ENCODE measurements around the gene OR5M10. TPM values are rescaled to one million over a fixed set of nuclear protein-coding genes. Genes with fewer than 3 reads are reported as not detected.
"Not testable (repeated sequence)": the region's sequence is repeated elsewhere in the genome, so short reads cannot be mapped to it uniquely, and the experiment has no call there.

OR5M10 gene
- total RNA-seq (2014; rRNA removed; shearing (Covaris generic)) (not detected in 2 replicates), polyA plus RNA-seq (2016; fragmentation: Nextera tagmentation; extraction: Ambion mirVana) (not detected in 2 replicates)

GRCh38 chr11:56577621-56578020, at the start of gene OR5M10:
OR5M10 (minus strand) TSS chr11:56577721; CDS start chr11:56577721, 0 bp downstream.
- no peak for TF ChIP-seq EZH2 (IDR thresholded peaks at IDR 0.05; ENCODE audit: insufficient read depth, poor library complexity, severe bottlenecking)
- no peak for TF ChIP-seq EZH2phosphoT487 (IDR thresholded peaks at IDR 0.05; ENCODE audit: insufficient read depth, low read depth)
- in situ Hi-C loops (cut with MboI): no loop called here
- no peak within 1 kb of the TSS for H3K27ac ChIP-seq
- H3K4me2 ChIP-seq (ENCODE audit: unreplicated experiment): no peak within 1 kb of the TSS
- H3K4me3 ChIP-seq: no peak within 1 kb of the TSS
- H4K20me1 ChIP-seq (ENCODE audit: insufficient read depth): no peaks in the 10 kb centered on the region
- no peak within 1 kb of the TSS for H2AFZ ChIP-seq
- H3K79me2 ChIP-seq (ENCODE audit: insufficient read depth): no peaks in the 10 kb centered on the region
- H3K9me2 ChIP-seq (ENCODE audit: insufficient read depth): no peaks in the 10 kb centered on the region
- H3K36me3 ChIP-seq (ENCODE audit: low read depth): no peaks in the 10 kb centered on the region
- no peaks in the 10 kb centered on the region for H3F3A ChIP-seq (ENCODE audit: insufficient read depth)
- H3K4me1 ChIP-seq (ENCODE audit: insufficient read depth): no peaks in the 10 kb centered on the region
- no peak within 1 kb of the TSS for H3K9ac ChIP-seq
- H3K9me3 ChIP-seq (ENCODE audit: low read depth): no peaks in the 10 kb centered on the region
- no peak for DNase-seq
- H3K27me3 ChIP-seq (replicated peaks; ENCODE audit: insufficient read depth): no peaks in the 10 kb centered on the region
- WGBS, 2 experiments (ENCODE audit: low coverage in 1 of 2, low lambda C conversion rate in 2 of 2, missing lambda C conversion rate in 2 of 2): 6 to 8% methylated on average over 3 of the region's 3 CpGs

GRCh38 chr11:56625946-56626345, 48.4 kb upstream of the OR5M10 start:
- H3K9me3 ChIP-seq (ENCODE audit: low read depth): no peaks in the 10 kb centered on the region
- peaks cover 4% of the 10 kb centered on the region; the same call in 1 of the 2 replicates for H3F3A ChIP-seq (ENCODE audit: insufficient read depth)
- 1 to 6% methylated on average over 2 of the region's 2 CpGs for WGBS, 2 experiments (ENCODE audit: low coverage in 1 of 2, low lambda C conversion rate in 2 of 2, missing lambda C conversion rate in 2 of 2)
- no peak overlapping the region for H2AFZ ChIP-seq
- no peaks in the 10 kb centered on the region for H3K79me2 ChIP-seq (ENCODE audit: insufficient read depth)
- H3K9me2 ChIP-seq (ENCODE audit: insufficient read depth): no peaks in the 10 kb centered on the region; the same call in 1 of the 2 replicates
- H3K27ac ChIP-seq: no peak overlapping the region
- TF ChIP-seq EZH2 (IDR thresholded peaks at IDR 0.05; ENCODE audit: insufficient read depth, poor library complexity, severe bottlenecking) (no peak), EZH2phosphoT487 (IDR thresholded peaks at IDR 0.05; ENCODE audit: insufficient read depth, low read depth) (no peak)
- peaks cover 4% of the 10 kb centered on the region; the same call in 1 of the 2 replicates for H3K27me3 ChIP-seq (replicated peaks; ENCODE audit: insufficient read depth)
- no peaks in the 10 kb centered on the region for H4K20me1 ChIP-seq (ENCODE audit: insufficient read depth)
- no peak overlapping the region for H3K4me3 ChIP-seq
- no peaks in the 10 kb centered on the region for H3K36me3 ChIP-seq (ENCODE audit: low read depth)
- H3K4me1 ChIP-seq (ENCODE audit: insufficient read depth): peaks cover 4% of the 10 kb centered on the region
- no peak overlapping the region for H3K4me2 ChIP-seq (ENCODE audit: unreplicated experiment)
- no peak overlapping the region for H3K9ac ChIP-seq
- in situ Hi-C loops (cut with MboI): no loop called here
- no peak for DNase-seq

- in situ Hi-C loops (cut with MboI): no loop called here
- Histone ChIP-seq H3K9ac (no peak overlapping the region), H4K20me1 (ENCODE audit: insufficient read depth) (no peaks in the 10 kb centered on the region), H3K4me3 (no peak overlapping the region), H3K4me2 (ENCODE audit: unreplicated experiment) (peak overlapping the region; percentile 49), H3K36me3 (ENCODE audit: low read depth) (no peaks in the 10 kb centered on the region), H3K9me2 (ENCODE audit: insufficient read depth) (no peaks in the 10 kb centered on the region), H3K9me3 (ENCODE audit: low read depth) (no peaks in the 10 kb centered on the region), H3K79me2 (ENCODE audit: insufficient read depth) (no peaks in the 10 kb centered on the region), H2AFZ (no peak overlapping the region), H3K27ac (no peak overlapping the region), H3F3A (ENCODE audit: insufficient read depth) (peaks cover 4% of the 10 kb centered on the region; the same call in 1 of the 2 replicates), H3K4me1 (ENCODE audit: insufficient read depth) (peaks cover 4% of the 10 kb centered on the region), H3K27me3 (replicated peaks; ENCODE audit: insufficient read depth) (peaks cover 4% of the 10 kb centered on the region; the same call in 1 of the 2 replicates)
- TF ChIP-seq EZH2 (IDR thresholded peaks at IDR 0.05; ENCODE audit: insufficient read depth, poor library complexity, severe bottlenecking) (no peak), EZH2phosphoT487 (IDR thresholded peaks at IDR 0.05; ENCODE audit: insufficient read depth, low read depth) (no peak)
- peak; percentile 89 for DNase-seq
- 3 to 5% methylated on average over 3 of the region's 3 CpGs for WGBS, 2 experiments (ENCODE audit: low coverage in 1 of 2, low lambda C conversion rate in 2 of 2, missing lambda C conversion rate in 2 of 2)
These were observed 47.2 kb upstream of the OR5M10 start for GRCh38 chr11:56624661-56625110.

GRCh38 chr11:56611174-56611573, 33.7 kb upstream of the OR5M10 start:
- Histone ChIP-seq H3F3A (ENCODE audit: insufficient read depth) (no peaks in the 10 kb centered on the region), H3K4me2 (ENCODE audit: unreplicated experiment) (no peak overlapping the region), H3K27ac (no peak overlapping the region), H3K9ac (no peak overlapping the region), H3K36me3 (ENCODE audit: low read depth) (no peaks in the 10 kb centered on the region), H4K20me1 (ENCODE audit: insufficient read depth) (no peaks in the 10 kb centered on the region), H2AFZ (no peak overlapping the region), H3K79me2 (ENCODE audit: insufficient read depth) (no peaks in the 10 kb centered on the region), H3K4me3 (no peak overlapping the region), H3K4me1 (ENCODE audit: insufficient read depth) (no peaks in the 10 kb centered on the region), H3K27me3 (replicated peaks; ENCODE audit: insufficient read depth) (no peaks in the 10 kb centered on the region), H3K9me3 (ENCODE audit: low read depth) (no peaks in the 10 kb centered on the region), H3K9me2 (ENCODE audit: insufficient read depth) (no peaks in the 10 kb centered on the region)
- in situ Hi-C loops (cut with MboI): no loop called here
- 10 to 18% methylated on average over 1 of the region's 1 CpG for WGBS, 2 experiments (ENCODE audit: low coverage in 1 of 2, low lambda C conversion rate in 2 of 2, missing lambda C conversion rate in 2 of 2)
- TF ChIP-seq EZH2phosphoT487 (IDR thresholded peaks at IDR 0.05; ENCODE audit: insufficient read depth, low read depth) (no peak), EZH2 (IDR thresholded peaks at IDR 0.05; ENCODE audit: insufficient read depth, poor library complexity, severe bottlenecking) (no peak)
- no peak for DNase-seq

GRCh38 chr11:56592088-56592717, 14.7 kb upstream of the OR5M10 start:
- in situ Hi-C loops (cut with MboI): not testable (repeated sequence)

More at GRCh38 chr11:56592088-56592717, 14.7 kb upstream of the OR5M10 start:
- H2AFZ ChIP-seq; H3K9me3 ChIP-seq (ENCODE audit: low read depth); H3K36me3 ChIP-seq (ENCODE audit: low read depth); H3K9me2 ChIP-seq (ENCODE audit: insufficient read depth); H3K27me3 ChIP-seq (replicated peaks; ENCODE audit: insufficient read depth); H3K4me1 ChIP-seq (ENCODE audit: insufficient read depth); H3K4me2 ChIP-seq (ENCODE audit: unreplicated experiment); H4K20me1 ChIP-seq (ENCODE audit: insufficient read depth); H3F3A ChIP-seq (ENCODE audit: insufficient read depth); H3K79me2 ChIP-seq (ENCODE audit: insufficient read depth); DNase-seq; H3K9ac ChIP-seq; H3K27ac ChIP-seq; H3K4me3 ChIP-seq: not testable (repeated sequence)
- WGBS, 2 experiments (ENCODE audit: low coverage in 1 of 2, low lambda C conversion rate in 2 of 2, missing lambda C conversion rate in 2 of 2): 63 to 68% methylated on average over 20 of the region's 20 CpGs

All from GM23248 (cell line).